Endothelial cell of umbilical vein (primary cell): ENCODE data around the gene CARD14. TPM values are rescaled to one million over a fixed set of nuclear protein-coding genes. Genes with fewer than 3 reads are reported as not detected.

ENCODE experiments used
- BruUV-seq: library from RNA; stranded (reverse); fragments of 400-500 nt; replicated peaks from 2 replicates; lab custom pipeline; 2021; lab: Mats Ljungman, UMichigan
- CTCF ChIA-PET: fragments of 300-600, 350-600 bp; sonication (Branson Sonifier 250); formaldehyde crosslinking; loops from one replicate; lab custom pipeline; 2021; ENCODE audit warnings: antibody characterized with exemption, inconsistent platforms; lab: Charles Lee
- POLR2A ChIA-PET: fragments of 300-600, 350-600 bp; sonication (Branson Sonifier 250); formaldehyde crosslinking; loops from one replicate; lab custom pipeline; 2021; ENCODE audit warnings: antibody characterized with exemption, inconsistent platforms; lab: Charles Lee
- DNase-seq: peaks from one replicate; pipeline ENCODE4 v3.0.0-alpha.2; 2011; ENCODE audit warnings: low read depth, low spot score
- FAIRE-seq: peaks from 2 replicates; lab custom pipeline; 2011; peaks lifted over from hg19 to GRCh38; lab: Jason Lieb, UNC
- H2AFZ ChIP-seq: 2 replicates; pipeline ENCODE4 v1.6.0; 2012; ENCODE audit warnings: low read depth, low read length, control low read depth, inconsistent platforms
- H3K27ac ChIP-seq: 2 replicates; pipeline ENCODE4 v1.5.1; 2011; ENCODE audit warnings: low read depth, mild to moderate bottlenecking, control low read depth, low read length, moderate library complexity; ENCODE audit not compliant: insufficient read depth
- H3K27me3 ChIP-seq, 2 experiments: 2 replicates each; pipeline versions ENCODE4 v1.6.0 to v1.6.1; 2011; ENCODE audit warnings: low read length in 2 of 2, mixed read lengths in 1 of 2; ENCODE audit not compliant: control insufficient read depth in 2 of 2, insufficient read depth in 2 of 2
- H3K36me3 ChIP-seq, 2 experiments: 2 replicates in 1 of 2; 3 replicates in 1 of 2; pipeline ENCODE4 v1.5.1; 2011; ENCODE audit warnings: low read length in 2 of 2, mild to moderate bottlenecking in 1 of 2, moderate library complexity in 1 of 2; ENCODE audit not compliant: control insufficient read depth in 2 of 2, insufficient read depth in 2 of 2; ENCODE audit errors: extremely low read depth in 1 of 2
- H3K4me1 ChIP-seq: 3 replicates; pipeline ENCODE4 v1.5.1; 2011; ENCODE audit warnings: mild to moderate bottlenecking, low read length; ENCODE audit not compliant: control insufficient read depth, insufficient read depth; ENCODE audit errors: extremely low read depth
- H3K4me2 ChIP-seq: 2 replicates; pipeline ENCODE4 v1.6.1; 2011; ENCODE audit warnings: low read length, control low read depth, mixed read lengths; ENCODE audit not compliant: insufficient read depth
- H3K4me3 ChIP-seq, 3 experiments: fragments of 200-600 bp in 1 of 3; sonication (generic), shearing (Covaris generic) in 1 of 3; replicated peaks in 1 of 3; 2 replicates each; pipeline ENCODE4 v1.5.1; 2011 to 2016; ENCODE audit warnings: control low read depth in 3 of 3, low read length in 3 of 3, mild to moderate bottlenecking in 2 of 3, inconsistent platforms in 1 of 3, low read depth in 1 of 3, moderate library complexity in 1 of 3; ENCODE audit not compliant: insufficient read depth in 1 of 3
- H3K79me2 ChIP-seq: 2 replicates; pipeline ENCODE4 v1.6.0; 2012; ENCODE audit warnings: low read length, inconsistent platforms; ENCODE audit not compliant: control insufficient read depth, insufficient read depth
- H3K9ac ChIP-seq: replicated peaks from 2 replicates; pipeline ENCODE3; 2011; ENCODE audit warnings: low read length, control low read depth; ENCODE audit not compliant: insufficient read depth; ENCODE audit errors: extremely low read depth
- H3K9me1 ChIP-seq: replicated peaks from 3 replicates; pipeline ENCODE4 v1.6.0; 2011; ENCODE audit warnings: mild to moderate bottlenecking, low read length; ENCODE audit not compliant: control insufficient read depth, insufficient read depth; ENCODE audit errors: extremely low read depth
- H3K9me3 ChIP-seq: replicated peaks from 2 replicates; pipeline ENCODE4 v1.5.1; 2012; ENCODE audit warnings: low read length, inconsistent platforms; ENCODE audit not compliant: control insufficient read depth, insufficient read depth
- H4K20me1 ChIP-seq: replicated peaks from 2 replicates; pipeline ENCODE3; 2011; ENCODE audit warnings: mild to moderate bottlenecking, low read length; ENCODE audit not compliant: control insufficient read depth, insufficient read depth; ENCODE audit errors: extremely low read depth
- EZH2 ChIP-seq: IDR thresholded peaks from 2 replicates; pipeline ENCODE4 v1.6.1; 2012; ENCODE audit warnings: borderline replicate concordance, low read depth, mild to moderate bottlenecking, moderate library complexity, low read length, inconsistent platforms; ENCODE audit not compliant: severe bottlenecking
- FOS ChIP-seq: IDR thresholded peaks from 2 replicates; pipeline ENCODE4 v1.6.1; 2011; ENCODE audit warnings: mild to moderate bottlenecking, low read length, moderate library complexity, borderline replicate concordance; ENCODE audit not compliant: insufficient read depth
- GATA2 ChIP-seq: IDR thresholded peaks from 2 replicates; pipeline ENCODE4 v1.7.0; 2011; ENCODE audit warnings: low read depth, mild to moderate bottlenecking, moderate library complexity, mixed read lengths, low read length; ENCODE audit not compliant: insufficient read length, insufficient read depth
- JUN ChIP-seq: IDR thresholded peaks from 2 replicates; pipeline ENCODE4 v1.6.1; 2011; ENCODE audit warnings: borderline replicate concordance, low read depth; ENCODE audit not compliant: insufficient read length, insufficient read depth
- MYC ChIP-seq: IDR thresholded peaks from one replicate; pipeline ENCODE4 v1.6.1; 2011; ENCODE audit warnings: mild to moderate bottlenecking, low read depth, low read length
- POLR2A ChIP-seq: IDR thresholded peaks from 2 replicates; pipeline ENCODE4 v1.6.1; 2012; ENCODE audit warnings: low read depth, mild to moderate bottlenecking, control low read depth, low read length
- POLR2AphosphoS5 ChIP-seq: IDR thresholded peaks from 2 replicates; pipeline ENCODE4 v1.6.1; 2012; ENCODE audit warnings: low read depth, mild to moderate bottlenecking, control low read depth, low read length, moderate library complexity; ENCODE audit not compliant: insufficient read depth
- dilution Hi-C: fragments of 300-500 bp; cut with MboI; formaldehyde crosslinking; loops from one replicate; pipeline ENCODE4 v1.15.0; 2019; ENCODE audit warnings: low sequenced_read_pairs; ENCODE audit not compliant: extremely low pct_ligation_motif_present
- intact Hi-C: fragments of 100-400 bp; cut with micrococcal nuclease; formaldehyde crosslinking; loops from one replicate; pipeline ENCODE4 v1.10.0; 2022
- polyA plus RNA-seq, 4 experiments: library from polyadenylated mRNA; depleted of rRNA in 3 of 4; stranded (reverse) in 3 of 4; unstranded in 1 of 4; fragments of >200 nt; gene quantifications; 2 replicates each; pipeline versions ENCODE4 v1.2.1 to v1.2.3, GENCODE V29; 2011 to 2012; ENCODE audit warnings: missing spikeins in 1 of 4
- total RNA-seq: library from RNA; stranded (reverse); gene quantifications from 2 replicates; pipeline ENCODE4 v1.2.3, GENCODE V29; 2021
- TF ChIP-seq, protein P1 (sequence below), 2 donors: IDR thresholded peaks; 1 replicate in 1 of 2; 2 replicates in 1 of 2; pipeline ENCODE4 v1.5.1; 2011; ENCODE audit warnings: low read length in 2 of 2, mild to moderate bottlenecking in 2 of 2, moderate library complexity in 2 of 2, control low read depth in 1 of 2, inconsistent platforms in 1 of 2, low read depth in 1 of 2; ENCODE audit not compliant: insufficient read depth in 1 of 2; ENCODE audit errors: extremely low read depth in 1 of 2
- TF ChIP-seq, protein P2 (sequence below): IDR thresholded peaks from 2 replicates; pipeline ENCODE4 v1.6.1; 2011; ENCODE audit not compliant: insufficient read depth, insufficient read length

Gene CARD14
- total and polyA plus RNA-seq, 2 donors (not counting 3 experiments of a cell fraction or from before 2014, with no cell fraction given), result not detected

DNA sequence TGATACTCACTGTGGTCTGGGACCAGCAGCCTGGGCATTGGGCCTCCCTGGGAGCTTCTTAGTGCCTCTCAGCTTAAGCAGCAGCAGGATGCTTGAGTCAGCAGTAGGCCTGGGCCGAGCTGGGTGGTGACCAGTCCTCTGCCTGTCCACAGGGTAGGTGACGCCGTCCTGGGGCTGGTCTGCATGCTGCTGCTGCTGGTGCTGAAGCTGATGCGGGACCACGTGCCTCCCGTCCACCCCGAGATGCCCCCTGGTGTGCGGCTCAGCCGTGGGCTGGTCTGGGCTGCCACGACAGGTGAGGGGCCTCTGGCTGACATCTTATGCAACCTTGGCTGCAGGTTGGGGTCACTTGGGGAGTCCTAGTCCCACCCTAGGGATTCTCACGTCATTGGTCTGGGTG lies 57.8 kb downstream of the CARD14 start:
- Histone ChIP-seq H3K4me2 (no peak overlapping the region), H3K36me3 (peaks cover 0 to 4% of the 10 kb centered on the region in 2 experiments), H3K9ac (no peak overlapping the region), H3K4me3 (no peak overlapping the region), H3K79me2 (no peaks in the 10 kb centered on the region), H3K9me1 (no peaks in the 10 kb centered on the region), H2AFZ (no peak overlapping the region), H3K27me3 (no peaks in the 10 kb centered on the region), H3K27ac (no peak overlapping the region), H3K9me3 (peaks cover 2% of the 10 kb centered on the region), H3K4me1 (no peaks in the 10 kb centered on the region), H4K20me1 (no peaks in the 10 kb centered on the region)
- dilution Hi-C loops, result no loop called here
- POLR2A ChIA-PET, result no interaction called here
- intact Hi-C loops, result no loop called here
- no TSS peak for BruUV-seq
- CTCF ChIA-PET, result interaction anchor here (0.9 to 1.0 kb wide), 2 partner anchors 9 to 32 kb away, joined by 3 to 4 read pairs; no protein-coding TSS in a partner anchor
- DNase-seq (no peak), FAIRE-seq (no peak)
- TF ChIP-seq POLR2AphosphoS5, result no peak
- TF ChIP-seq, protein P1, sequence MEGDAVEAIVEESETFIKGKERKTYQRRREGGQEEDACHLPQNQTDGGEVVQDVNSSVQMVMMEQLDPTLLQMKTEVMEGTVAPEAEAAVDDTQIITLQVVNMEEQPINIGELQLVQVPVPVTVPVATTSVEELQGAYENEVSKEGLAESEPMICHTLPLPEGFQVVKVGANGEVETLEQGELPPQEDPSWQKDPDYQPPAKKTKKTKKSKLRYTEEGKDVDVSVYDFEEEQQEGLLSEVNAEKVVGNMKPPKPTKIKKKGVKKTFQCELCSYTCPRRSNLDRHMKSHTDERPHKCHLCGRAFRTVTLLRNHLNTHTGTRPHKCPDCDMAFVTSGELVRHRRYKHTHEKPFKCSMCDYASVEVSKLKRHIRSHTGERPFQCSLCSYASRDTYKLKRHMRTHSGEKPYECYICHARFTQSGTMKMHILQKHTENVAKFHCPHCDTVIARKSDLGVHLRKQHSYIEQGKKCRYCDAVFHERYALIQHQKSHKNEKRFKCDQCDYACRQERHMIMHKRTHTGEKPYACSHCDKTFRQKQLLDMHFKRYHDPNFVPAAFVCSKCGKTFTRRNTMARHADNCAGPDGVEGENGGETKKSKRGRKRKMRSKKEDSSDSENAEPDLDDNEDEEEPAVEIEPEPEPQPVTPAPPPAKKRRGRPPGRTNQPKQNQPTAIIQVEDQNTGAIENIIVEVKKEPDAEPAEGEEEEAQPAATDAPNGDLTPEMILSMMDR (IDR thresholded peaks at IDR 0.05; ENCODE audit: extremely low read depth in 1 of 2, insufficient read depth in 1 of 2, low read depth in 1 of 2, low read length in 2 of 2), result no peak
- no peak for TF ChIP-seq EZH2
- TF ChIP-seq, protein P2, sequence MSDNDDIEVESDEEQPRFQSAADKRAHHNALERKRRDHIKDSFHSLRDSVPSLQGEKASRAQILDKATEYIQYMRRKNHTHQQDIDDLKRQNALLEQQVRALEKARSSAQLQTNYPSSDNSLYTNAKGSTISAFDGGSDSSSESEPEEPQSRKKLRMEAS, result no peak
- TF ChIP-seq MYC, result no peak
- no peak for TF ChIP-seq JUN
- TF ChIP-seq POLR2A, result no peak
- no peak for TF ChIP-seq GATA2
- no peak for TF ChIP-seq FOS
